Neural cell (in vitro differentiated cells): ENCODE measurements around the gene ARHGAP42. TPM values are rescaled to one million over a fixed set of nuclear protein-coding genes. Genes with fewer than 3 reads are reported as not detected.

ENCODE experiments used
- H2AFZ ChIP-seq: fragments of 200-600, 300-800 bp; sonication (generic), shearing (Covaris generic); 2 replicates; pipeline ENCODE4 v1.6.0; 2014; ENCODE audit warnings: low read depth, mild to moderate bottlenecking, antibody characterized with exemption, low read length, moderate library complexity
- H3F3A ChIP-seq: fragments of 200-600 bp; shearing (Covaris generic); 2 replicates; pipeline ENCODE4 v1.6.1; 2016; ENCODE audit warnings: mild to moderate bottlenecking, moderate library complexity, mixed read lengths, antibody characterized with exemption, low read length; ENCODE audit not compliant: insufficient read depth, poor library complexity, severe bottlenecking
- H3K27ac ChIP-seq: fragments of 200-600, 300-800 bp; sonication (generic), shearing (Covaris generic); 2 replicates; pipeline ENCODE4 v1.5.1; 2014; ENCODE audit warnings: mild to moderate bottlenecking, low read length, moderate library complexity
- H3K27me3 ChIP-seq: fragments of 300-800, 200-600 bp; sonication (generic), shearing (Covaris generic); 2 replicates; pipeline ENCODE4 v1.6.0; 2014; ENCODE audit warnings: mild to moderate bottlenecking, low read depth, low read length, moderate library complexity; ENCODE audit not compliant: insufficient read depth
- H3K36me3 ChIP-seq: fragments of 300-800, 200-600 bp; sonication (generic), shearing (Covaris generic); 2 replicates; pipeline ENCODE4 v1.5.1; 2014; ENCODE audit warnings: mild to moderate bottlenecking, antibody characterized with exemption, low read length, moderate library complexity; ENCODE audit not compliant: insufficient read depth
- H3K4me2 ChIP-seq: fragments of 300-800, 200-600 bp; sonication (generic), shearing (Covaris generic); 2 replicates; pipeline ENCODE4 v1.6.0; 2014; ENCODE audit warnings: mild to moderate bottlenecking, low read length
- H3K4me3 ChIP-seq: fragments of 300-800, 200-600 bp; sonication (generic), shearing (Covaris generic); 2 replicates; pipeline ENCODE4 v1.5.1; 2014; ENCODE audit warnings: mild to moderate bottlenecking, low read length, moderate library complexity
- H3K79me2 ChIP-seq: fragments of 200-600 bp; shearing (Covaris generic); replicated peaks from 2 replicates; pipeline ENCODE4 v1.6.0; 2014; ENCODE audit warnings: mild to moderate bottlenecking, low read length, moderate library complexity; ENCODE audit not compliant: insufficient read depth
- H3K9ac ChIP-seq: fragments of 300-800, 200-600 bp; sonication (generic), shearing (Covaris generic); 2 replicates; pipeline ENCODE4 v1.6.1; 2016; ENCODE audit warnings: mild to moderate bottlenecking, low read length, mixed read lengths
- H3K9me2 ChIP-seq: fragments of 200-600 bp; shearing (Covaris generic); 2 replicates; pipeline ENCODE4 v1.6.1; 2016; ENCODE audit warnings: mild to moderate bottlenecking, low read length, mixed read lengths; ENCODE audit not compliant: insufficient read depth
- H3K9me3 ChIP-seq: fragments of 200-600, 300-800 bp; sonication (generic), shearing (Covaris generic); 2 replicates; pipeline ENCODE4 v1.6.1; 2016; ENCODE audit warnings: mild to moderate bottlenecking, mixed run types, low read length, moderate library complexity, mixed read lengths
- H4K20me1 ChIP-seq: fragments of 200-600 bp; shearing (Covaris generic); 2 replicates; pipeline ENCODE4 v1.6.1; 2016; ENCODE audit warnings: mild to moderate bottlenecking, mixed run types; ENCODE audit not compliant: insufficient read depth
- CTCF ChIP-seq: fragments of 450-650 bp; IDR thresholded peaks from 2 replicates; pipeline ENCODE4 v1.5.1; 2014; ENCODE audit warnings: antibody characterized with exemption, mild to moderate bottlenecking, moderate library complexity; ENCODE audit not compliant: poor library complexity, severe bottlenecking
- EP300 ChIP-seq: fragments of 450-650 bp; conservative IDR thresholded peaks from 2 replicates; pipeline ENCODE4 v1.6.1; 2014; ENCODE audit warnings: antibody characterized with exemption, mild to moderate bottlenecking, moderate library complexity; ENCODE audit not compliant: poor library complexity, severe bottlenecking
- POLR2AphosphoS5 ChIP-seq: IDR thresholded peaks from 2 replicates; pipeline ENCODE4 v1.6.1; 2012
- RAD21 ChIP-seq: fragments of 450-650 bp; conservative IDR thresholded peaks from 2 replicates; pipeline ENCODE4 v1.6.1; 2014; ENCODE audit warnings: antibody characterized with exemption, mild to moderate bottlenecking, moderate library complexity
- REST ChIP-seq: IDR thresholded peaks from 2 replicates; pipeline ENCODE4 v1.6.1; 2012; ENCODE audit warnings: borderline replicate concordance
- SMC3 ChIP-seq: fragments of 450-650 bp; conservative IDR thresholded peaks from 2 replicates; pipeline ENCODE4 v1.6.1; 2014; ENCODE audit warnings: antibody characterized with exemption, mild to moderate bottlenecking, moderate library complexity; ENCODE audit not compliant: poor library complexity
- TAF1 ChIP-seq: IDR thresholded peaks from 2 replicates; pipeline ENCODE4 v1.6.1; 2012; ENCODE audit warnings: low read depth
- polyA plus RNA-seq: library from polyadenylated mRNA; depleted of rRNA; stranded (reverse); fragments of >200 nt; gene quantifications from 2 replicates; pipeline ENCODE4 v1.2.3, GENCODE V29; 2014

The ARHGAP42 gene
- polyA plus RNA-seq, 1 donor from 2014 or later: 0.64 TPM

- Histone ChIP-seq H3F3A (no peaks in the 10 kb centered on the region), H3K9me2 (no peaks in the 10 kb centered on the region), H3K9me3 (no peaks in the 10 kb centered on the region), H2AFZ (no peak overlapping the region), H3K27me3 (no peaks in the 10 kb centered on the region), H3K36me3 (no peaks in the 10 kb centered on the region), H3K4me3 (no peak overlapping the region), H4K20me1 (no peaks in the 10 kb centered on the region), H3K27ac (no peak overlapping the region), H3K4me2 (no peak overlapping the region), H3K79me2 (no peaks in the 10 kb centered on the region), H3K9ac (no peak overlapping the region)
- peak; percentile 84 for TF ChIP-seq RAD21
- TF ChIP-seq EP300: no peak
- peak; percentile 83 for TF ChIP-seq SMC3
- TF ChIP-seq CTCF: peak; percentile 78
Observed at GRCh38 chr11:100980156-100980555, 293.1 kb downstream of the ARHGAP42 start.

GRCh38 chr11:100981196-100981824, 294.2 kb downstream of the ARHGAP42 start:
- Histone ChIP-seq H3K4me2 (no peak overlapping the region), H3K9me3 (no peaks in the 10 kb centered on the region), H4K20me1 (no peaks in the 10 kb centered on the region), H3K79me2 (no peaks in the 10 kb centered on the region), H2AFZ (no peak overlapping the region), H3K9me2 (no peaks in the 10 kb centered on the region), H3F3A (no peaks in the 10 kb centered on the region), H3K9ac (no peak overlapping the region), H3K4me3 (no peak overlapping the region), H3K36me3 (no peaks in the 10 kb centered on the region), H3K27ac (no peak overlapping the region), H3K27me3 (no peaks in the 10 kb centered on the region)
- TF ChIP-seq RAD21 (no peak), TAF1 (no peak)

- Histone ChIP-seq H3K27ac (peak overlapping the region; percentile 23), H2AFZ (no peak overlapping the region), H3K4me2 (no peak overlapping the region), H3K79me2 (no peaks in the 10 kb centered on the region), H3K9me3 (no peaks in the 10 kb centered on the region), H3K27me3 (no peaks in the 10 kb centered on the region), H3K9ac (no peak overlapping the region), H3F3A (no peaks in the 10 kb centered on the region), H3K36me3 (no peaks in the 10 kb centered on the region), H3K9me2 (no peaks in the 10 kb centered on the region), H3K4me3 (no peak overlapping the region), H4K20me1 (no peaks in the 10 kb centered on the region)
- TF ChIP-seq EP300: peak; percentile 56
- TF ChIP-seq POLR2AphosphoS5: peak; percentile 38
- TF ChIP-seq REST: no peak
Observed at GRCh38 chr11:100984668-100985067, 297.6 kb downstream of the ARHGAP42 start.
